ENCODE measurements around the gene SCN4A. TPM values are rescaled to one million over a fixed set of nuclear protein-coding genes. Genes with fewer than 3 reads are reported as not detected.

SCN4A gene
- total RNA-seq, 4 donors from 2014 or later: 0.21 to 2.4 (median 1.1) TPM

- H3K4me3 ChIP-seq: no peak overlapping the region
- 36 to 49% methylated on average over 11 to 13 of the region's 20 CpGs for WGBS, 2 donors
- TF ChIP-seq, protein P1, sequence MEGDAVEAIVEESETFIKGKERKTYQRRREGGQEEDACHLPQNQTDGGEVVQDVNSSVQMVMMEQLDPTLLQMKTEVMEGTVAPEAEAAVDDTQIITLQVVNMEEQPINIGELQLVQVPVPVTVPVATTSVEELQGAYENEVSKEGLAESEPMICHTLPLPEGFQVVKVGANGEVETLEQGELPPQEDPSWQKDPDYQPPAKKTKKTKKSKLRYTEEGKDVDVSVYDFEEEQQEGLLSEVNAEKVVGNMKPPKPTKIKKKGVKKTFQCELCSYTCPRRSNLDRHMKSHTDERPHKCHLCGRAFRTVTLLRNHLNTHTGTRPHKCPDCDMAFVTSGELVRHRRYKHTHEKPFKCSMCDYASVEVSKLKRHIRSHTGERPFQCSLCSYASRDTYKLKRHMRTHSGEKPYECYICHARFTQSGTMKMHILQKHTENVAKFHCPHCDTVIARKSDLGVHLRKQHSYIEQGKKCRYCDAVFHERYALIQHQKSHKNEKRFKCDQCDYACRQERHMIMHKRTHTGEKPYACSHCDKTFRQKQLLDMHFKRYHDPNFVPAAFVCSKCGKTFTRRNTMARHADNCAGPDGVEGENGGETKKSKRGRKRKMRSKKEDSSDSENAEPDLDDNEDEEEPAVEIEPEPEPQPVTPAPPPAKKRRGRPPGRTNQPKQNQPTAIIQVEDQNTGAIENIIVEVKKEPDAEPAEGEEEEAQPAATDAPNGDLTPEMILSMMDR (IDR thresholded peaks at IDR 0.05): peak; percentile 62 to 72 (median 67)
- TF ChIP-seq POLR2A (IDR thresholded peaks at IDR 0.05) (no peak), EP300 (IDR thresholded peaks at IDR 0.05) (no peak)
- H3K36me3 ChIP-seq: no peaks in the 10 kb centered on the region
- H3K4me1 ChIP-seq: no peaks in the 10 kb centered on the region
- H3K9me3 ChIP-seq: no peaks in the 10 kb centered on the region
- H3K27me3 ChIP-seq: peaks cover 0 to 16% of the 10 kb centered on the region in 2 donors
- peak in 1 of 2 donors; percentile 36 for DNase-seq (ENCODE audit: low spot score in 2 of 2)
- H3K27ac ChIP-seq: no peak overlapping the region
Observed at GRCh38 chr17:63946440-63947363, 26.0 kb downstream of the SCN4A start.

DNA sequence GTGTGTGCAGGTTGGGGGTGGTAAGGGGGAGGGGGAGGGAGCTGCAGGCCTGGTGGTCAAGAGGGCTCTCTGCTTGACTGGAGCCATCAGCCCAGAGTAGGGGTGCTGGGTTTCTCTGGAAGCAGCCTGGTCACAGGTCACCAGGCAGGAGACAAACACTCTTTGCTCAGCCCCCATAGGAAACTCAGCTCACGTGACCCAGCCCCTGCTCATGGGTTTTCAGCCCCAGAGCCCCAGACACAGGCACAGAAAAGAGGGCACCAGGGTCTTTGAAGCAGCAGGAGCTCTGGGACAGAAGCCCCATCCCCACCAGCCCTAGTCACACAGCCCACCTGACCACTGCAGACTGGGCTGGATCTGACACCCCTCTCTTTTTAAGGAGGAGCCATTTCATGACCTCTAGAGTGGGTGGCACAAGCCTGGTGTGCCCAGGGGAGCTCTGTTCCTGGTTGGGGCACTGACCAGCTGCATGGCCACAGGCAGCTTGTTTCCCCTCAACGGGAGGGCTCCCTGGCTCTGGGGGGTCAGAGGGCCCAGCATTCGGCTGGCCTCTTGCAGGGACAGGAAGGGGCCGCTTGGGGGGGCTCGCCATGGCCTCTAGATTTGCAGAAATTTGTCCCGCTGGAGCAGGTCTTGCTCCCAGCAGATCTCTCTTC is 26.8 kb downstream of the SCN4A start:
- H3K4me3 ChIP-seq: no peak overlapping the region
- TF ChIP-seq, protein P1 (IDR thresholded peaks at IDR 0.05): no peak
- TF ChIP-seq POLR2A (IDR thresholded peaks at IDR 0.05) (no peak), EP300 (IDR thresholded peaks at IDR 0.05) (no peak)

GRCh38 chr17:63944736-63945499 is 27.8 kb downstream of the SCN4A start:
- H3K4me3 ChIP-seq: no peak overlapping the region
- H3K9me3 ChIP-seq: no peaks in the 10 kb centered on the region
- H3K27me3 ChIP-seq: peaks cover 0 to 6% of the 10 kb centered on the region in 2 donors
- no peak for DNase-seq (ENCODE audit: low spot score in 2 of 2)
- no peak overlapping the region for H3K27ac ChIP-seq
- 81 to 87% methylated on average over 23 to 24 of the region's 24 CpGs for WGBS, 2 donors
- TF ChIP-seq EP300 (IDR thresholded peaks at IDR 0.05): no peak
- TF ChIP-seq, protein P1 (IDR thresholded peaks at IDR 0.05): no peak
- no peak for TF ChIP-seq POLR2A (IDR thresholded peaks at IDR 0.05)
- no peaks in the 10 kb centered on the region for H3K36me3 ChIP-seq
- H3K4me1 ChIP-seq: no peaks in the 10 kb centered on the region

More for the DNA sequence above, 26.8 kb downstream of the SCN4A start:
- H3K27me3 ChIP-seq: peaks cover 0 to 16% of the 10 kb centered on the region in 2 donors
- WGBS, 2 donors: 57 to 78% methylated on average over 5 to 6 of the region's 6 CpGs
- no peaks in the 10 kb centered on the region for H3K4me1 ChIP-seq
- no peak for DNase-seq (ENCODE audit: low spot score in 2 of 2)
- H3K9me3 ChIP-seq: no peaks in the 10 kb centered on the region
- H3K36me3 ChIP-seq: no peaks in the 10 kb centered on the region
- H3K27ac ChIP-seq: peak overlapping the region in 1 of 4 donors; percentile 56

GRCh38 chr17:63943745-63944144 is 29.0 kb downstream of the SCN4A start:
- no peaks in the 10 kb centered on the region for H3K9me3 ChIP-seq
- H3K27ac ChIP-seq: no peak overlapping the region
- H3K4me1 ChIP-seq: no peaks in the 10 kb centered on the region
- 82 to 85% methylated on average over 9 of the region's 9 CpGs for WGBS, 2 donors
- H3K4me3 ChIP-seq: no peak overlapping the region
- TF ChIP-seq, protein P1 (IDR thresholded peaks at IDR 0.05): peak in 1 of 5 experiments; percentile 8
- no peak for TF ChIP-seq POLR2A (IDR thresholded peaks at IDR 0.05)
- peaks cover 0 to 4% of the 10 kb centered on the region in 2 donors for H3K27me3 ChIP-seq
- DNase-seq (ENCODE audit: low spot score in 2 of 2): no peak
- no peaks in the 10 kb centered on the region for H3K36me3 ChIP-seq

Measured in tibial nerve (tissue), 4 donors.